PC-9 (cell line): ENCODE measurements around the gene TELO2. TPM values are rescaled to one million over a fixed set of nuclear protein-coding genes. Genes with fewer than 3 reads are reported as not detected.

ENCODE experiments used
- BruUV-seq: library from RNA; stranded (reverse); fragments of 400-500 nt; replicated peaks from 2 replicates; lab custom pipeline; 2021; lab: Mats Ljungman, UMichigan
- CTCF ChIA-PET: fragments of 300-600 bp; sonication (Branson Sonifier 250); formaldehyde crosslinking; loops from one replicate; lab custom pipeline; 2022; ENCODE audit warnings: antibody characterized with exemption; lab: Charles Lee
- POLR2A ChIA-PET: fragments of 300-600 bp; sonication (Branson Sonifier 250); formaldehyde crosslinking; loops from one replicate; lab custom pipeline; 2022; ENCODE audit warnings: antibody characterized with exemption; ENCODE audit not compliant: unreplicated experiment; lab: Charles Lee
- DNase-seq, 2 experiments: peaks; one replicate each; pipeline versions ENCODE4 v3.0.0 to v3.0.0-alpha.2; 2015 to 2022; ENCODE audit warnings: mixed read lengths in 1 of 2
- H2AFZ ChIP-seq: fragments of 200-600 bp; sonication (generic); 2 replicates; pipeline ENCODE4 v1.8.1; 2017; ENCODE audit warnings: antibody characterized with exemption
- H3F3A ChIP-seq: fragments of 200-600 bp; sonication (generic); 2 replicates; pipeline ENCODE4 v1.8.1; 2017; ENCODE audit warnings: antibody characterized with exemption, mild to moderate bottlenecking, low read depth; ENCODE audit not compliant: insufficient read depth
- H3K27ac ChIP-seq: fragments of 200-600 bp; sonication (generic); 2 replicates; pipeline ENCODE4 v1.6.1; 2016; ENCODE audit warnings: mixed run types
- H3K27me3 ChIP-seq: fragments of 200-600 bp; sonication (generic); 2 replicates; pipeline ENCODE4 v1.6.1; 2016; ENCODE audit warnings: low read depth, mixed run types; ENCODE audit not compliant: insufficient read depth
- H3K36me3 ChIP-seq: fragments of 200-600 bp; sonication (generic); 2 replicates; pipeline ENCODE4 v1.6.1; 2016; ENCODE audit warnings: low read depth, mixed run types
- H3K4me1 ChIP-seq: fragments of 200-600 bp; sonication (generic); replicated peaks from 2 replicates; pipeline ENCODE4 v1.6.1; 2016; ENCODE audit warnings: mixed run types; ENCODE audit not compliant: insufficient read depth
- H3K4me2 ChIP-seq: fragments of 200-600 bp; sonication (generic); 2 replicates; pipeline ENCODE4 v1.6.1; 2017; ENCODE audit warnings: mixed run types
- H3K4me3 ChIP-seq: fragments of 200-600 bp; sonication (generic); 2 replicates; pipeline ENCODE4 v1.6.1; 2016; ENCODE audit warnings: mixed run types
- H3K79me2 ChIP-seq: fragments of 200-600 bp; sonication (generic); 2 replicates; pipeline ENCODE4 v1.6.1; 2017; ENCODE audit warnings: low read depth, mixed run types
- H3K9me2 ChIP-seq: fragments of 200-600 bp; sonication (generic); 2 replicates; pipeline ENCODE4 v1.8.1; 2017; ENCODE audit warnings: mild to moderate bottlenecking; ENCODE audit not compliant: insufficient read depth
- H3K9me3 ChIP-seq: fragments of 200-600 bp; sonication (generic); 2 replicates; pipeline ENCODE4 v1.8.1; 2016; ENCODE audit warnings: low read depth; ENCODE audit not compliant: insufficient read depth
- H4K20me1 ChIP-seq: fragments of 200-600 bp; sonication (generic); 2 replicates; pipeline ENCODE4 v1.8.1; 2017; ENCODE audit not compliant: insufficient read depth
- EZH2 ChIP-seq: fragments of 200-600 bp; sonication (generic); IDR thresholded peaks from 2 replicates; pipeline ENCODE4 v1.8.0; 2017; ENCODE audit warnings: antibody characterized with exemption, low read depth
- intact Hi-C: fragments of 100-400 bp; cut with micrococcal nuclease; formaldehyde crosslinking; loops from one replicate; pipeline ENCODE4 v1.10.0; 2022; ENCODE audit not compliant: unreplicated experiment
- total RNA-seq: library from RNA; stranded (reverse); gene quantifications from 2 replicates; pipeline ENCODE4 v1.2.3, GENCODE V29; 2021
- TF ChIP-seq, protein P1 (sequence below): fragments of 200-600 bp; sonication (generic); conservative IDR thresholded peaks from 2 replicates; pipeline ENCODE4 v1.6.1; 2017; ENCODE audit warnings: mixed run types, antibody characterized with exemption, mild to moderate bottlenecking, moderate library complexity

The TELO2 gene
- total RNA-seq, 1 experiment from 2014 or later = 56.0 TPM

DNA sequence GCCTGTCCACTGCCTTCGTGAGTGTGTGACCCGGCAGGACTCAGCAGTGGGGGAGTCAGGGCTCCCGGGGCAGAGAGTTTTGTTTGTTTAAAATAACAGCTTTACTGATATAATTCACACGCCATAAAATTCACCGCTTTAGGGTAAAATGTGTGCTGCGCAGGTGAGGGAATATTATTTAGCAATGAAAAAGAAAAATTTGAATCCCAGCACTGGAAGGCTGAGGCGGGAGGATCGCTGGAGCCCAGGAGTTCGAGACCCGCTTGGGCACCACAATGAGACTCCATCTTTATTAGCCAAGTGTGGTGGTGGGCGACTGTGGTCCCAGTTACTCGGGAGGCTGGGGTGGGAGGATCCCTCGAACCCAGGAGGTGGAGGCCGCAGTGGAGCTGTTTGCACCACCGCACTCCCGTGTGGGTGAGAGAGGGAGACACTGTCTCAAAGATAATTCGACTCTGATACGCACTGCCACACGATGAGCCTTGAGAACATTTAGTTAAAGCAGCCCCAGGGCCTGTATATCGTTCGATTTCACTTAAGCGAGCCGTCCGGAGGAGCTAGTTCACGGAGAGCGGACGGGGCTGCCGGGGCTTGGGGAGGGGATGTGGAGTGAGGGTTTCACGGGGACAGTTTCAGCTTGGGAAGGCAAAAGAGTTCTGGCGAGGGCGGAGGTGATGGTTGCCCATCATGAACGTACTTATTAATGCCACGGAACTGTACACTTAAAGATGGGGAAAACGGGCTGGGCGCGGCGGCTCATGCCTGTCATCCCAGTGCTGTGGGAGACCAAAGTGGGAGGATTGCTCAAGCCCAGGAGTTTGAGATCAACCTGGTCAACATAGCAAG lies 10.2 kb downstream of the TELO2 start:
- no peak overlapping the region for H3K4me2 ChIP-seq
- no peak overlapping the region for H3K27ac ChIP-seq
- H3K9me3 ChIP-seq = no peaks in the 10 kb centered on the region
- no peaks in the 10 kb centered on the region for H4K20me1 ChIP-seq
- ChIA-PET CTCF (interaction anchor here (0.5 kb wide), 1 partner anchor 14 kb away, joined by 4 read pairs; no protein-coding TSS in a partner anchor), POLR2A (no interaction called here)
- no peaks in the 10 kb centered on the region for H3F3A ChIP-seq
- no peak overlapping the region for H2AFZ ChIP-seq
- no peak for DNase-seq
- BruUV-seq = no TSS peak
- H3K4me3 ChIP-seq = no peak overlapping the region
- intact Hi-C loops = no loop called here
- H3K36me3 ChIP-seq = no peaks in the 10 kb centered on the region
- no peaks in the 10 kb centered on the region for H3K4me1 ChIP-seq
- no peaks in the 10 kb centered on the region for H3K27me3 ChIP-seq
- no peaks in the 10 kb centered on the region for H3K79me2 ChIP-seq
- no peaks in the 10 kb centered on the region for H3K9me2 ChIP-seq
- no peak for TF ChIP-seq EZH2
- TF ChIP-seq, protein P1, sequence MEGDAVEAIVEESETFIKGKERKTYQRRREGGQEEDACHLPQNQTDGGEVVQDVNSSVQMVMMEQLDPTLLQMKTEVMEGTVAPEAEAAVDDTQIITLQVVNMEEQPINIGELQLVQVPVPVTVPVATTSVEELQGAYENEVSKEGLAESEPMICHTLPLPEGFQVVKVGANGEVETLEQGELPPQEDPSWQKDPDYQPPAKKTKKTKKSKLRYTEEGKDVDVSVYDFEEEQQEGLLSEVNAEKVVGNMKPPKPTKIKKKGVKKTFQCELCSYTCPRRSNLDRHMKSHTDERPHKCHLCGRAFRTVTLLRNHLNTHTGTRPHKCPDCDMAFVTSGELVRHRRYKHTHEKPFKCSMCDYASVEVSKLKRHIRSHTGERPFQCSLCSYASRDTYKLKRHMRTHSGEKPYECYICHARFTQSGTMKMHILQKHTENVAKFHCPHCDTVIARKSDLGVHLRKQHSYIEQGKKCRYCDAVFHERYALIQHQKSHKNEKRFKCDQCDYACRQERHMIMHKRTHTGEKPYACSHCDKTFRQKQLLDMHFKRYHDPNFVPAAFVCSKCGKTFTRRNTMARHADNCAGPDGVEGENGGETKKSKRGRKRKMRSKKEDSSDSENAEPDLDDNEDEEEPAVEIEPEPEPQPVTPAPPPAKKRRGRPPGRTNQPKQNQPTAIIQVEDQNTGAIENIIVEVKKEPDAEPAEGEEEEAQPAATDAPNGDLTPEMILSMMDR = no peak

DNA sequence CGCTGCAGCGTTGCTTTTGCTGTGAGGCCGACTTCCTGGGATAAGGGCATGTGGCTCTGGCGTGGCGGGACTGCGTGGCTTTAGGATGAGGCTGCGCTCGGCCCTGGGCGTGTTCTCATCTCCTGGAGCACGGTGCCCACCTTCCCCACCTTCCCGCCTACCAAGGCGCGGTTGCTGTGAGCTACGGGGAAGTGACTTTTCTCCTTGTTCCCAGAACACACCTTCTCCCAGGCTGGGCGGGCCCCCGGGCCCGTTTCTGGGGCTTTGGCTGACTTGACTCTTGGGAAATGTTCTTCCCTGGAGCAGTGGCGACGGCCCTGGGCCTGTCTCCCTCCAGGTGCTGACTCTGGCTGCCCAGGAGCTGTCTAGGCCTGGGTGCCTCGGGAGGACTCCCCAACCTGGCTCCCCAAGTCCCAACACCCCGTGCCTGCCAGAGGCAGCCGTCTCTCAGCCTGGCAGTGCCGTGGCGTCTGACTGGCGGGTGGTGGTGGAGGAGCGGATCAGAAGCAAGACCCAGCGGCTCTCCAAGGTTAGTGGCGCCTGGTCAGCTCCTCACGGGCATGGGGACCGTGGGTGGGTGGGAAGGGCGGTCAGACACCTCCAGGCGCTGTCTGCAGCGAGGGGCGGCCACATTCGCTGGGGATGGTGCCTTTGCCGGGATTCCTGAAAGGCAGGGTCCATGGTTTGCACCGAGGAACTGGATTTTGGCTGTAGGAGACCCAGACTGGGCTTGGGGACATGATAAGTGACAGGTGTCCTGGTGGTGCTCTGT lies 12.1 kb downstream of the TELO2 start:
- Histone ChIP-seq H2AFZ (no peak overlapping the region), H3K36me3 (no peaks in the 10 kb centered on the region), H3K27ac (no peak overlapping the region), H3K79me2 (no peaks in the 10 kb centered on the region), H3K4me2 (no peak overlapping the region), H3K4me3 (no peak overlapping the region), H3K9me2 (no peaks in the 10 kb centered on the region), H3K9me3 (no peaks in the 10 kb centered on the region), H3F3A (no peaks in the 10 kb centered on the region), H3K27me3 (no peaks in the 10 kb centered on the region), H3K4me1 (no peaks in the 10 kb centered on the region), H4K20me1 (no peaks in the 10 kb centered on the region)
- intact Hi-C loops = no loop called here
- BruUV-seq = no TSS peak
- ChIA-PET POLR2A (no interaction called here), CTCF (no interaction called here)
- no peak for DNase-seq
- TF ChIP-seq, protein P1 = no peak
- no peak for TF ChIP-seq EZH2

DNA sequence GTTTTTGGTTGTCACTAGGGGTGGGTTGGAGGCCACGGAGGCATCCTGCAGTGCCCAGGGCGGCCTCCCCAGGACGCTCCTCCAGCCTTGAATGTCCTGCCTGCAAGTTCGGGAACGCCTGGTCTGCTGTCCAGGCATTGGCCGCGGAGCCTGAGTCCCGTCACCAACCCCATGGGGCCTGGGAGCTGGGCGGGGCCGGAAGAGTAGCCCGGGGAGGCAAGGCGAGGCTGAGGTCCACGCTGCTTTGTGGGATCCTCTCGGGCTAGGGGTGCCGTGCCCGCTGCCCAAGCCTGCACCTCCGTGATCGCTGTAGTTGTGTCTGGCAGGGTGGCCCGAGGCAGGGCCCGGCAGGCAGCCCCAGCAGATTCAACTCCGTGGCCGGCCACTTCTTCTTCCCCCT lies 12.8 kb downstream of the TELO2 start:
- ChIA-PET POLR2A (no interaction called here), CTCF (no interaction called here)
- H3K27ac ChIP-seq = no peak overlapping the region

More for the DNA sequence above, 12.8 kb downstream of the TELO2 start:
- Histone ChIP-seq H3K4me1 (no peaks in the 10 kb centered on the region), H3K4me3 (no peak overlapping the region), H3K9me2 (no peaks in the 10 kb centered on the region), H3K9me3 (no peaks in the 10 kb centered on the region), H3K36me3 (no peaks in the 10 kb centered on the region), H3K27me3 (no peaks in the 10 kb centered on the region), H2AFZ (no peak overlapping the region), H4K20me1 (no peaks in the 10 kb centered on the region), H3F3A (no peaks in the 10 kb centered on the region), H3K4me2 (no peak overlapping the region), H3K79me2 (no peaks in the 10 kb centered on the region)
- TF ChIP-seq EZH2 = no peak
- TF ChIP-seq, protein P1 = no peak
- no peak for DNase-seq
- intact Hi-C loops = no loop called here
- BruUV-seq = no TSS peak
